Activated CD4-positive, CD25-positive, alpha-beta regulatory T cell treated with anti-CD3 and anti-CD28 coated beads, Interleukin-2, amount 50 U/mL, for 72 hours (primary cell): ENCODE results near the gene WDR90.

Experiments used
- DNase-seq: peaks from one replicate; pipeline ENCODE4 v3.0.0; 2021

The WDR90 gene

DNA sequence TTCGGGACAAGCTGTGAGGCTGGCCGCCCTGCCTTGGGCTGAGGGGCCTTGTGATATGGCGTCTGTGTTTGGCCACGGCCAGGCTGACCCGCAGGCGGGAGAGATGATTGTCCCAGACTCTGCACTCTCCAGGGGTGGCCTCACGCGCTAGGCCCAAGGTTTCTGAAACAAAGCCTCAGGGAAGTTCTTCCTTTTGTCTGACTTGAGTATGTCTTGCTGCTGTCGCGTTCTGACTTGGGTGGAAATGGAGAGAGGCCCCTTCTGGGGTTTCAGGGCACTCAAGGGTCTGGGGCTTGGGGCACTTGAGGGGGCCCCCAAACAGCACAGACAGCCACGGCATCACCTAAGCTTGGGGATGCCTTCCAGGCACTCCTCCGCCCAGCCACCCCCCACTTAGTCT, 61.9 kb downstream of the WDR90 start:
- no peak for DNase-seq

- DNase-seq: peak; percentile 84
These were observed 62.6 kb downstream of the WDR90 start for GRCh38 chr16:711548-712320.

- DNase-seq: peak; percentile 57
These were observed 63.6 kb downstream of the WDR90 start for GRCh38 chr16:712740-713250.

- DNase-seq: no peak
These were observed 64.9 kb downstream of the WDR90 start for GRCh38 chr16:714079-714478.

GRCh38 chr16:714558-715476, 65.7 kb downstream of the WDR90 start, which contains the start of gene METRN:
TSS of gene METRN (plus strand) at chr16:715118. CDS start at chr16:715290, 172 bp downstream.
- peak; percentile 95 for DNase-seq

- peak; percentile 44 for DNase-seq
These were observed 66.5 kb downstream of the WDR90 start for GRCh38 chr16:715477-716199.

DNA sequence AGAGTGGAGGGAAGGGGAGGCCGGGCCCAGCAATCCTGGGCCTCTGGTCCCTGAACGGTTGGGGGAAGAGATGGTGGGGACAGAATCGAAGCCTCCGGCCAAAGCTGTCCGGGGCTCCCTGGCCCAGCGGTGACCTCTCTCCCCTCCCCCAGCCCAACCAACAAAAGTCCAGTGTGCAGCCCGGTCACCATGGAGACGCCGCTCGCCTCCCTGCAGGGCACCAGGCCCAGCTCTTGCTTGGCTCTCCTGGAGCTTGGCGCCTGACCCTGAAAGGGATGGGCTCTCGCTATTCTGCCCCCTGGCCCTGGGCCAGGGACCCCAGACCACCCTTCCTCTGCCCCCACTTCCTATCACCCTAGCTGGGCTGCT, 67.0 kb downstream of the WDR90 start:
- no peak for DNase-seq

GRCh38 chr16:716768-717325, 67.7 kb downstream of the WDR90 start:
- DNase-seq: no peak
